ENCODE measurements around the gene THSD7B.

The THSD7B gene

DNA sequence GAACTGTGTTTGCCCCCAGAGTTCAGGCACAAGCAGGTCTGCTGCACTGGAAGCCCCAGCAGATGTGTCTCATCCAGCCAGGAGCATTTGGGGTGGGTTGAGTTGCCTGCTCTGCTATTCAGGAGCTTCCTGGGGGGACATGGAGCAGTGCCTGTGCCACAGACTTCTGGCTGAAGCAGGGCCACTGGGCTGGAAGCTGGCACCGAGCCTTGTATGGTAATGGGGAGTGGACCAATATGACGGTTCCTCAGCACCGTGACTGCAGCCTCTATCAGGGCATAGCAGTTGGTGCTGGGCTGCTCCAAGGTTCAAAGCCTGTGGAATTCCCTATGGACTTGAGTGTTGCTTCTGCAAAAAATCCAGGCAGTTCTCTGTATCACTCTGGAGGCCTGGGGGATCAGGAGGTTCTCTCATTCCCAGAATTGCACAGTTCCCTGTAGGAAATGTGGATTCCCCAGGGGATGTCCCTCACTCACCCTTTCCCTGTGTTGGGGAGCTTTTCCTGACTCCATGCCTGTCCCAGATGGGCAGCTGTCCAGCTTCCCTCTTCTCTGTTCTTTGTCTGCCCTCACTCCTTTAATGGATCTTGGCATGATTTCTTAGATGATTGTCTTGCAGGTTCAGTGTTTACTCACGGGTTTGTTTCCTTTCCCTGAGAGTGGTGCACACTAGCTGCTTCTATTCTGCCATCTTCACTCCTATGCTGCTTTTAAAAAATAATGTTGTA is 37.2 kb upstream of the THSD7B start:
- H3K27me3 ChIP-seq (ENCODE audit: insufficient read depth, low read length), result no peaks in the 10 kb centered on the region
- no peak overlapping the region for H3K4me3 ChIP-seq (ENCODE audit: low read depth, low read length, poor library complexity, severe bottlenecking)

DNA sequence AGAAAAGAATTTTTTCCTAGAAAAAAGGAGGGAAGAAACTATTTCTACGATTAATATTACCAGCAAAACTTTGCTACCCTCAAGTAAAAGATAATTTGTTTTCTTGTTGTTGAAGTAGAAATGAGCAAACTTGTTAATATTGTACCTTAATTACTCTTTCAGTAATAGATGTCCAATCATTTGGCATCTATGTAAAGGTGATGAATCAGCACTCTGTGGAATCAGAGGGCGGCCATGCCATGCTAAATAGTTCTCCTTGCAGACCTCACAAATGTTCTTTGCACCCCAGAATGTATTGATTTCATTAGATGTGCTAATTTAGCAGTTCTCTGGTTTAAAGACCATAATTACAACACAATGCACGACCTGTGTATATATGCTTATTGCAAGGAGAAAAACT is 29.1 kb upstream of the THSD7B start:
- no peaks in the 10 kb centered on the region for H3K4me1 ChIP-seq (ENCODE audit: insufficient read depth, low read length, severe bottlenecking)
- no peaks in the 10 kb centered on the region for H3K9me2 ChIP-seq (ENCODE audit: low read depth, low read length)
- no peak for TF ChIP-seq EZH2 (IDR thresholded peaks at IDR 0.05; ENCODE audit: borderline replicate concordance, low read length)
- TF ChIP-seq, protein P1, sequence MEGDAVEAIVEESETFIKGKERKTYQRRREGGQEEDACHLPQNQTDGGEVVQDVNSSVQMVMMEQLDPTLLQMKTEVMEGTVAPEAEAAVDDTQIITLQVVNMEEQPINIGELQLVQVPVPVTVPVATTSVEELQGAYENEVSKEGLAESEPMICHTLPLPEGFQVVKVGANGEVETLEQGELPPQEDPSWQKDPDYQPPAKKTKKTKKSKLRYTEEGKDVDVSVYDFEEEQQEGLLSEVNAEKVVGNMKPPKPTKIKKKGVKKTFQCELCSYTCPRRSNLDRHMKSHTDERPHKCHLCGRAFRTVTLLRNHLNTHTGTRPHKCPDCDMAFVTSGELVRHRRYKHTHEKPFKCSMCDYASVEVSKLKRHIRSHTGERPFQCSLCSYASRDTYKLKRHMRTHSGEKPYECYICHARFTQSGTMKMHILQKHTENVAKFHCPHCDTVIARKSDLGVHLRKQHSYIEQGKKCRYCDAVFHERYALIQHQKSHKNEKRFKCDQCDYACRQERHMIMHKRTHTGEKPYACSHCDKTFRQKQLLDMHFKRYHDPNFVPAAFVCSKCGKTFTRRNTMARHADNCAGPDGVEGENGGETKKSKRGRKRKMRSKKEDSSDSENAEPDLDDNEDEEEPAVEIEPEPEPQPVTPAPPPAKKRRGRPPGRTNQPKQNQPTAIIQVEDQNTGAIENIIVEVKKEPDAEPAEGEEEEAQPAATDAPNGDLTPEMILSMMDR (IDR thresholded peaks at IDR 0.05; ENCODE audit: low read length), result no peak
- no peaks in the 10 kb centered on the region for H3K9me3 ChIP-seq (ENCODE audit: low read length)
- H3K9ac ChIP-seq (ENCODE audit: low read length), result no peak overlapping the region
- H3K27ac ChIP-seq (ENCODE audit: low read depth, low read length, poor library complexity, severe bottlenecking), result no peak overlapping the region
- H3K79me2 ChIP-seq (ENCODE audit: insufficient read depth, low read length), result no peaks in the 10 kb centered on the region
- H3F3A ChIP-seq (ENCODE audit: insufficient read depth, low read length), result no peaks in the 10 kb centered on the region
- H3K27me3 ChIP-seq (ENCODE audit: insufficient read depth, low read length), result no peaks in the 10 kb centered on the region
- no peak overlapping the region for H3K4me2 ChIP-seq (ENCODE audit: low read length)
- H3K36me3 ChIP-seq (ENCODE audit: insufficient read depth, low read length), result no peaks in the 10 kb centered on the region
- no peaks in the 10 kb centered on the region for H4K20me1 ChIP-seq (ENCODE audit: insufficient read depth, low read length)
- H3K4me3 ChIP-seq (ENCODE audit: low read depth, low read length, poor library complexity, severe bottlenecking), result no peak overlapping the region
- H2AFZ ChIP-seq (ENCODE audit: low read length), result no peak overlapping the region

More for the DNA sequence above, 37.2 kb upstream of the THSD7B start:
- H3K79me2 ChIP-seq (ENCODE audit: insufficient read depth, low read length), result no peaks in the 10 kb centered on the region
- H3F3A ChIP-seq (ENCODE audit: insufficient read depth, low read length), result no peaks in the 10 kb centered on the region
- H3K9me3 ChIP-seq (ENCODE audit: low read length), result no peaks in the 10 kb centered on the region
- no peaks in the 10 kb centered on the region for H3K4me1 ChIP-seq (ENCODE audit: insufficient read depth, low read length, severe bottlenecking)
- H3K4me2 ChIP-seq (ENCODE audit: low read length), result no peak overlapping the region
- no peaks in the 10 kb centered on the region for H4K20me1 ChIP-seq (ENCODE audit: insufficient read depth, low read length)
- H2AFZ ChIP-seq (ENCODE audit: low read length), result no peak overlapping the region
- TF ChIP-seq, protein P1 (IDR thresholded peaks at IDR 0.05; ENCODE audit: low read length), result no peak
- no peaks in the 10 kb centered on the region for H3K36me3 ChIP-seq (ENCODE audit: insufficient read depth, low read length)
- no peak overlapping the region for H3K27ac ChIP-seq (ENCODE audit: low read depth, low read length, poor library complexity, severe bottlenecking)
- no peaks in the 10 kb centered on the region for H3K9me2 ChIP-seq (ENCODE audit: low read depth, low read length)
- H3K9ac ChIP-seq (ENCODE audit: low read length), result no peak overlapping the region

DNA sequence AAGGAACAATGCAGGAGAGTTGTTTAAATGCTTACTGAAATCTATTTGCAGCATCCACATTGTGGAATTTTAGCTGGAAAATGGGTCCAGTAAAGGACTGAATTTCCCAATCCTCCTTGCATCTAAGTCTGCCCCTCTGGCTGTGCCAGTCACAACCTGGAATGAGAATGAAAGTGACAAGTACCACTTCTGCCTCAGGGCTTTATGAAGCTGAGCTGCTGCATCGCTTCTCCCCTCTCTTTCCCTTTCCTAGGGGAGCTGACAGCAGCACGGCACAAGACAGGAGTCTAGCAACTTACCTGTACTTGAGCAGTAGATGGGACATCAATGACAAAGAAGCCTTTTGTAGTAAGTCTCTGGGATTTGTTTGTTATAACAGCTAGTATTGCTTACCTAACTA is 27.3 kb upstream of the THSD7B start:
- TF ChIP-seq, protein P1 (IDR thresholded peaks at IDR 0.05; ENCODE audit: low read length), result no peak
- Histone ChIP-seq H3K27ac (ENCODE audit: low read depth, low read length, poor library complexity, severe bottlenecking) (no peak overlapping the region), H3K4me3 (ENCODE audit: low read depth, low read length, poor library complexity, severe bottlenecking) (no peak overlapping the region), H3K27me3 (ENCODE audit: insufficient read depth, low read length) (no peaks in the 10 kb centered on the region), H3K79me2 (ENCODE audit: insufficient read depth, low read length) (no peaks in the 10 kb centered on the region), H3K36me3 (ENCODE audit: insufficient read depth, low read length) (no peaks in the 10 kb centered on the region), H3F3A (ENCODE audit: insufficient read depth, low read length) (no peaks in the 10 kb centered on the region), H3K4me1 (ENCODE audit: insufficient read depth, low read length, severe bottlenecking) (no peaks in the 10 kb centered on the region), H3K9ac (ENCODE audit: low read length) (no peak overlapping the region), H2AFZ (ENCODE audit: low read length) (no peak overlapping the region), H3K9me2 (ENCODE audit: low read depth, low read length) (no peaks in the 10 kb centered on the region), H3K9me3 (ENCODE audit: low read length) (no peaks in the 10 kb centered on the region), H4K20me1 (ENCODE audit: insufficient read depth, low read length) (no peaks in the 10 kb centered on the region), H3K4me2 (ENCODE audit: low read length) (no peak overlapping the region)
